ENCODE results near the gene SNED1. TPM values are rescaled to one million over a fixed set of nuclear protein-coding genes. Genes with fewer than 3 reads are reported as not detected.

Gene SNED1
- total RNA-seq, 3 donors from 2014 or later = 27.1 to 46.9 (median 35.2) TPM

DNA sequence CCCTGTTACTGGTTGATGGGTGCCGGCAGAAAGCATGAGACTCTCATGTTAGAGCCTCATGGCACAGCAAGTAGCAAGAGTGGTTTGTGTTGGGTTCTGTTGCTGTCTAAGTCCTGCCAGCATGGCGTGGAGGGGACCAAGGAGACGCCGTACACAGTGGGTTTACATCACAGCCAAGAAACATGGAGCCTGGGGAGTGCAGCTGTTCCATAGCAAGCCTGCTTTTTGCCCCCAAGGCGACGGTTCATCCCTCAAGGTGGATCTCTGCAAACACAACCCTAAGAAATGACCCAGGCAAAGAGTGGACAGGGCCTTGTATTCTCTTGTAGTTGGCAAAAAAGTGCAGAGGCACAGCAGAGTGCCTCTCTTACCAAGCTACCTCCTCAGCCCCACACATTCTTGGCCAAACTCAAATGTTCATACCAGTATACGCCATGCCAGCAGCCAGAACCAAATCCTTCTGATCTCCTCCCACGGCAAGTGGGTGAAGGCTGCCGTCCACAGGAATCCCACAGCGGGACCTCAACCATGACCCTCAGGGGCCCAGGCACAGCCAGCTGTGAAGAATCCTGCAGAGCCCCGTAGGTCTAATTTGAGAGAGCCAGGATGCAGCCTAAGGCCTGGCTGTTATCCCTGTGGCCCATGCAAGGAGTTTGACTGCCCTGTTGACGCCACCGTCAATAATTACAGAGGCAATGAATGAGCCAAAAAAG lies 19.0 kb downstream of the SNED1 start:
- H3K4me1 ChIP-seq = no peaks in the 10 kb centered on the region
- peak in 1 of 2 donors; percentile 11 for DNase-seq (ENCODE audit: low spot score in 2 of 2)
- H3K27me3 ChIP-seq = no peaks in the 10 kb centered on the region
- no peak overlapping the region for H3K4me3 ChIP-seq
- H3K9me3 ChIP-seq = peaks cover 0 to 6% of the 10 kb centered on the region in 2 donors
- H3K27ac ChIP-seq = no peak overlapping the region
- intact Hi-C loops (cut with DNase I; ENCODE audit: low total_unique reads) = no loop called here
- no peaks in the 10 kb centered on the region for H3K36me3 ChIP-seq
- TF ChIP-seq, protein P1, sequence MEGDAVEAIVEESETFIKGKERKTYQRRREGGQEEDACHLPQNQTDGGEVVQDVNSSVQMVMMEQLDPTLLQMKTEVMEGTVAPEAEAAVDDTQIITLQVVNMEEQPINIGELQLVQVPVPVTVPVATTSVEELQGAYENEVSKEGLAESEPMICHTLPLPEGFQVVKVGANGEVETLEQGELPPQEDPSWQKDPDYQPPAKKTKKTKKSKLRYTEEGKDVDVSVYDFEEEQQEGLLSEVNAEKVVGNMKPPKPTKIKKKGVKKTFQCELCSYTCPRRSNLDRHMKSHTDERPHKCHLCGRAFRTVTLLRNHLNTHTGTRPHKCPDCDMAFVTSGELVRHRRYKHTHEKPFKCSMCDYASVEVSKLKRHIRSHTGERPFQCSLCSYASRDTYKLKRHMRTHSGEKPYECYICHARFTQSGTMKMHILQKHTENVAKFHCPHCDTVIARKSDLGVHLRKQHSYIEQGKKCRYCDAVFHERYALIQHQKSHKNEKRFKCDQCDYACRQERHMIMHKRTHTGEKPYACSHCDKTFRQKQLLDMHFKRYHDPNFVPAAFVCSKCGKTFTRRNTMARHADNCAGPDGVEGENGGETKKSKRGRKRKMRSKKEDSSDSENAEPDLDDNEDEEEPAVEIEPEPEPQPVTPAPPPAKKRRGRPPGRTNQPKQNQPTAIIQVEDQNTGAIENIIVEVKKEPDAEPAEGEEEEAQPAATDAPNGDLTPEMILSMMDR (IDR thresholded peaks at IDR 0.05) = no peak
- no peak for TF ChIP-seq POLR2A (IDR thresholded peaks at IDR 0.05)
- TF ChIP-seq POLR2AphosphoS5 (IDR thresholded peaks at IDR 0.05) = no peak

DNA sequence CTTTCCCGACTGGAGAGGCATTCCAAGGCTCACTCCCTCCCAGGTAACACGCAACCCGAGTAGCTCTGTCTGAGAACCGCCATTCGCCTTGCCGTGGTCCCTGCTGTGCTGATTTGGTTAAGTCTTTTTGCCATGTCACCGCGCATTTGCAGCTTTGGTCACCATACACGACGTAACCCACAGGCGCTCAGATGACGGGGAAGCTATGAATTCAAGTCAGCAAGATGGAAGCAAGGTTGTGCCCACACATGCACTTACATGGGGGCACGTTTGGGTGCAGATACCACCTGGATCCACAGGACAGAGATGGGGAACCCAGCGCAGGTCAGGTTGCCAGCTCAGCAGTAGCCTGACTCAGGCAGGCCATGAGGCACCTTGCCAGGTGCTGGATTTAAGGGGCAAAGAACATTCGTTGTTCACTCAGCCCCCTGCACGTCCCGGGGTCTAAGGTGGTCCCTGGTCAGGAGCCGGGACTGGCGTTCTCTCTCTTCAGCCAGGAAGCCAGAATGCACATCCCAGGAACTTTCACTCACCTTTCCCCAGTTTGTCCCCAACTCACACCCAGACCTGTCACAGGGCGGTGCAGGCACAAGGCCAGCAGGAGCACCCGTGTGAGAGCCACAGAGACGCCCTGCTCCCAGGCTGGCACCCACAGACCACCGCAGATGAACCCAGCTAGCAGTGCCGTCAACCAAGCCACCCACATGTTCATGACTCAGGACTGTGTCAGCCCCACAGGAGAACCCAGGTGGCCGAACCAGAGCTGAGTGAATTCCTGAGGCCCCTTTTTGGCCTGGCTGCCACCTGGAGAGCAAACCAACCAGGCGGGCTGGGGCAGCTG lies 19.9 kb downstream of the SNED1 start:
- intact Hi-C loops (cut with DNase I; ENCODE audit: low total_unique reads) = no loop called here
- no peak for TF ChIP-seq POLR2A (IDR thresholded peaks at IDR 0.05)
- TF ChIP-seq POLR2AphosphoS5 (IDR thresholded peaks at IDR 0.05) = no peak
- TF ChIP-seq, protein P1 (IDR thresholded peaks at IDR 0.05) = no peak
- H3K27ac ChIP-seq = no peak overlapping the region
- H3K4me1 ChIP-seq = no peaks in the 10 kb centered on the region
- no peaks in the 10 kb centered on the region for H3K27me3 ChIP-seq
- DNase-seq (ENCODE audit: low spot score in 2 of 2) = peak in 1 of 2 donors; percentile 10
- no peaks in the 10 kb centered on the region for H3K36me3 ChIP-seq
- peaks cover 0 to 9% of the 10 kb centered on the region in 2 donors for H3K9me3 ChIP-seq
- no peak overlapping the region for H3K4me3 ChIP-seq

DNA sequence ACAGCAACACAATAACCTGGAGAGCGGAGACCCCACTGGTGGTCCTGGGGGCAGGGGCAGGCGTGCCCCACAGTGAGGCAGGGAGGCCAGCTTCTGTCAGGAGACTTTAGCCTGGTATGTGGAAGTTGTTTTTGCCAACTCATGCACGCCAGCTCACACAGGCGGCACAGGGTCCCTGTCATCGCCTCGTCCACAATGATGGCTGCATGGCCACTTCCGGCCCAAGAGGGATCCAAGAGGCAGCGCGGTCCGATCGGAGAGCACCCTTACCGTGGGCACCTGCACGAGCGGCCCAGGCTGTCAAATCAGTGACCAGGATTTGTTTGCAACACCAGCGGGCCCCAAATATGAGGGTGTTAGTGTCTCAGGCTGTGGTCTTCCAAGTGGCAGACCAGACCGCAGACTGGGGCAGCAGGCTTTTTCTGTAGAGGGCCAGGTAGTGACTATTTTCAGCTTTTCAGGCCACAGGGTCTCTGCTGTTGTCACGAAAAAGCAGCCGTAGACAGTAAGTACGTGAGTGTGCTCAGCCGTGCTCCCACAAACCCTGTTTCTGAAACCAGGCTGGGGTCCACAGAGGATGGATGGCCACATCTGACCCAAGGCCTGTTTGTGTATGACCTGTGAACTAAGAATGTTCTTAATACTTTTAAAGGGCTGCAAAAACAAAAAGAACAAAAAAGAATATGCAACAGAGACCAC lies 21.2 kb downstream of the SNED1 start:
- H3K4me3 ChIP-seq = no peak overlapping the region
- H3K27me3 ChIP-seq = no peaks in the 10 kb centered on the region
- no peak overlapping the region for H3K27ac ChIP-seq
- intact Hi-C loops (cut with DNase I; ENCODE audit: low total_unique reads) = no loop called here
- TF ChIP-seq, protein P1 (IDR thresholded peaks at IDR 0.05) = no peak
- H3K36me3 ChIP-seq = no peaks in the 10 kb centered on the region
- DNase-seq (ENCODE audit: low spot score in 2 of 2) = peak in 1 of 2 donors; percentile 8
- H3K4me1 ChIP-seq = no peaks in the 10 kb centered on the region
- peaks cover 0 to 9% of the 10 kb centered on the region in 2 donors for H3K9me3 ChIP-seq

DNA sequence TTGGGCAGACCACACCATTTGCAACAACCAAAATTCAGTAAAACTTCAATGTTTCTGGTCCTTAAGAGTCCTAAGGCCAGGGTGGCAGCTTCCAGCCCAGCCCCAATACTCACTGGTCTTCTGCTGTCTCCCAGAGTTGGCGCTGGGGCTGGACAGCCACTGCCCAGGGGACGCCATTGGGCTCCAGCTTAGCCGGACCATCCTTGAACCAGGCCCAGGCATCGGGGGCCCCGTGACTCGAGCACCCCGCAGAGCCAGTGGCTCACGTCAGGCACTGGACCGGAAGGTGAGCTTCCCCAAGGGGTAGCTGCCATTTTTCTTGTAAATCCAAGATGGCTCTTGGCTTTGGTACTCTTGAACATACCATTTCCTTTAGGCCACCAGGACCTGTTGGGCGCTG lies 21.8 kb downstream of the SNED1 start:
- no peaks in the 10 kb centered on the region for H3K36me3 ChIP-seq
- no peaks in the 10 kb centered on the region for H3K4me1 ChIP-seq
- no peaks in the 10 kb centered on the region for H3K27me3 ChIP-seq
- intact Hi-C loops (cut with DNase I; ENCODE audit: low total_unique reads) = no loop called here
- peaks cover 0 to 11% of the 10 kb centered on the region in 2 donors for H3K9me3 ChIP-seq
- no peak overlapping the region for H3K27ac ChIP-seq
- TF ChIP-seq POLR2A (IDR thresholded peaks at IDR 0.05) (no peak), POLR2AphosphoS5 (IDR thresholded peaks at IDR 0.05) (no peak)
- TF ChIP-seq, protein P1 (IDR thresholded peaks at IDR 0.05) = no peak
- DNase-seq (ENCODE audit: low spot score in 2 of 2) = peak in 1 of 2 donors; percentile 2
- H3K4me3 ChIP-seq = no peak overlapping the region

Measured in breast epithelium (tissue), 4 donors.